ENCODE measurements around the gene AGRN.
"Not testable (repeated sequence)": the region's sequence is repeated elsewhere in the genome, so short reads cannot be mapped to it uniquely, and the experiment has no call there.

Gene AGRN

GRCh38 chr1:1030867-1031658, 11.1 kb downstream of the AGRN start:
- not testable (repeated sequence) for H3K18ac ChIP-seq (ENCODE audit: low read depth in 1 of 2, low read length in 2 of 2); H4K8ac ChIP-seq (ENCODE audit: low read length); H3K27ac ChIP-seq (ENCODE audit: low read length, poor library complexity, severe bottlenecking); H2BK15ac ChIP-seq (ENCODE audit: low read depth, poor library complexity, severe bottlenecking); H3K23ac ChIP-seq (ENCODE audit: low read length in 2 of 2); H3K4ac ChIP-seq (ENCODE audit: low read depth in 1 of 2, low read length in 2 of 2); H3K4me3 ChIP-seq (ENCODE audit: insufficient read depth in 1 of 2, low read depth in 1 of 2, low read length in 2 of 2); H2AFZ ChIP-seq (ENCODE audit: low read depth, low read length); H2BK5ac ChIP-seq (ENCODE audit: low read depth, low read length, poor library complexity, severe bottlenecking); H3K4me2 ChIP-seq (ENCODE audit: low read length, poor library complexity, severe bottlenecking); DNase-seq; H4K91ac ChIP-seq (ENCODE audit: low read length); H2BK12ac ChIP-seq (ENCODE audit: low read length in 2 of 2); H2BK120ac ChIP-seq (ENCODE audit: low read depth, low read length); H3K9me3 ChIP-seq (ENCODE audit: control insufficient read depth, low read length); H3K9ac ChIP-seq (ENCODE audit: low read length); H2AK5ac ChIP-seq (ENCODE audit: low read length, severe bottlenecking)
- Histone ChIP-seq H3K4me1 (ENCODE audit: control insufficient read depth, insufficient read depth, low read depth, low read length) (peaks cover 76% of the 10 kb centered on the region), H3K79me1 (replicated peaks; ENCODE audit: low read length, poor library complexity, severe bottlenecking) (peaks cover 22% of the 10 kb centered on the region), H3K14ac (ENCODE audit: low read length in 2 of 2) (peak overlapping the region in 1 of 2 experiments; percentile 9), H3K36me3 (ENCODE audit: control insufficient read depth in 1 of 2, insufficient read depth in 2 of 2, low read depth in 1 of 2, low read length in 2 of 2) (peaks cover 0 to 73% of the 10 kb centered on the region in 2 experiments), H3K27me3 (ENCODE audit: control insufficient read depth in 1 of 2, insufficient read depth in 1 of 2, low read length in 2 of 2) (peaks cover 0 to 47% of the 10 kb centered on the region in 2 experiments)
- WGBS: 77% methylated on average over 7 of the region's 7 CpGs

- Histone ChIP-seq H4K91ac (ENCODE audit: low read length) (no peak overlapping the region), H2BK12ac (ENCODE audit: low read length in 2 of 2) (no peak overlapping the region), H3K4me2 (ENCODE audit: low read length, poor library complexity, severe bottlenecking) (no peak overlapping the region), H3K4me1 (ENCODE audit: control insufficient read depth, insufficient read depth, low read depth, low read length) (peaks cover 70% of the 10 kb centered on the region), H2BK120ac (ENCODE audit: low read depth, low read length) (no peak overlapping the region), H2AK5ac (ENCODE audit: low read length, severe bottlenecking) (no peak overlapping the region), H3K18ac (ENCODE audit: low read depth in 1 of 2, low read length in 2 of 2) (no peak overlapping the region), H3K27ac (ENCODE audit: low read length, poor library complexity, severe bottlenecking) (no peak overlapping the region), H3K14ac (ENCODE audit: low read length in 2 of 2) (no peak overlapping the region), H3K23ac (ENCODE audit: low read length in 2 of 2) (no peak overlapping the region), H2AFZ (ENCODE audit: low read depth, low read length) (no peak overlapping the region), H2BK15ac (ENCODE audit: low read depth, poor library complexity, severe bottlenecking) (no peak overlapping the region), H2BK5ac (ENCODE audit: low read depth, low read length, poor library complexity, severe bottlenecking) (no peak overlapping the region), H3K27me3 (ENCODE audit: control insufficient read depth in 1 of 2, insufficient read depth in 1 of 2, low read length in 2 of 2) (peaks cover 0 to 48% of the 10 kb centered on the region in 2 experiments), H3K36me3 (ENCODE audit: control insufficient read depth in 1 of 2, insufficient read depth in 2 of 2, low read depth in 1 of 2, low read length in 2 of 2) (peaks cover 0 to 73% of the 10 kb centered on the region in 2 experiments), H3K4me3 (ENCODE audit: insufficient read depth in 1 of 2, low read depth in 1 of 2, low read length in 2 of 2) (no peak overlapping the region), H3K9me3 (ENCODE audit: control insufficient read depth, low read length) (no peaks in the 10 kb centered on the region), H3K4ac (ENCODE audit: low read depth in 1 of 2, low read length in 2 of 2) (no peak overlapping the region), H3K79me1 (replicated peaks; ENCODE audit: low read length, poor library complexity, severe bottlenecking) (peaks cover 18% of the 10 kb centered on the region), H3K9ac (ENCODE audit: low read length) (no peak overlapping the region), H4K8ac (ENCODE audit: low read length) (no peak overlapping the region)
- DNase-seq: no peak
- WGBS: 89% methylated on average over 10 of the region's 11 CpGs
Observed at GRCh38 chr1:1031659-1032235, 11.8 kb downstream of the AGRN start.

- WGBS: 61% methylated on average over 16 of the region's 16 CpGs
- Histone ChIP-seq H2BK5ac (ENCODE audit: low read depth, low read length, poor library complexity, severe bottlenecking) (no peak overlapping the region), H3K36me3 (ENCODE audit: control insufficient read depth in 1 of 2, insufficient read depth in 2 of 2, low read depth in 1 of 2, low read length in 2 of 2) (peaks cover 0 to 73% of the 10 kb centered on the region in 2 experiments), H3K9ac (ENCODE audit: low read length) (no peak overlapping the region), H2AK5ac (ENCODE audit: low read length, severe bottlenecking) (no peak overlapping the region), H2BK120ac (ENCODE audit: low read depth, low read length) (no peak overlapping the region), H3K4ac (ENCODE audit: low read depth in 1 of 2, low read length in 2 of 2) (no peak overlapping the region), H3K14ac (ENCODE audit: low read length in 2 of 2) (no peak overlapping the region), H3K4me1 (ENCODE audit: control insufficient read depth, insufficient read depth, low read depth, low read length) (peaks cover 66% of the 10 kb centered on the region), H4K91ac (ENCODE audit: low read length) (no peak overlapping the region), H2AFZ (ENCODE audit: low read depth, low read length) (no peak overlapping the region), H4K8ac (ENCODE audit: low read length) (peak overlapping the region; percentile 7), H2BK12ac (ENCODE audit: low read length in 2 of 2) (no peak overlapping the region), H3K4me2 (ENCODE audit: low read length, poor library complexity, severe bottlenecking) (no peak overlapping the region), H2BK15ac (ENCODE audit: low read depth, poor library complexity, severe bottlenecking) (no peak overlapping the region), H3K9me3 (ENCODE audit: control insufficient read depth, low read length) (no peaks in the 10 kb centered on the region), H3K27ac (ENCODE audit: low read length, poor library complexity, severe bottlenecking) (no peak overlapping the region), H3K23ac (ENCODE audit: low read length in 2 of 2) (no peak overlapping the region), H3K18ac (ENCODE audit: low read depth in 1 of 2, low read length in 2 of 2) (no peak overlapping the region), H3K4me3 (ENCODE audit: insufficient read depth in 1 of 2, low read depth in 1 of 2, low read length in 2 of 2) (peak overlapping the region in 1 of 2 experiments; percentile 38), H3K79me1 (replicated peaks; ENCODE audit: low read length, poor library complexity, severe bottlenecking) (peaks cover 21% of the 10 kb centered on the region), H3K27me3 (ENCODE audit: control insufficient read depth in 1 of 2, insufficient read depth in 1 of 2, low read length in 2 of 2) (peaks cover 0 to 55% of the 10 kb centered on the region in 2 experiments)
- DNase-seq: no peak
Observed at GRCh38 chr1:1032424-1032823, 12.5 kb downstream of the AGRN start.

GRCh38 chr1:1033009-1033587, 13.2 kb downstream of the AGRN start:
- peak overlapping the region; percentile 57 for H2BK15ac ChIP-seq (ENCODE audit: low read depth, poor library complexity, severe bottlenecking)
- no peak overlapping the region for H3K9ac ChIP-seq (ENCODE audit: low read length)
- peak overlapping the region; percentile 37 to 47 for H3K4me3 ChIP-seq (ENCODE audit: insufficient read depth in 1 of 2, low read depth in 1 of 2, low read length in 2 of 2)
- H3K9me3 ChIP-seq (ENCODE audit: control insufficient read depth, low read length): no peaks in the 10 kb centered on the region
- no peak overlapping the region for H2BK5ac ChIP-seq (ENCODE audit: low read depth, low read length, poor library complexity, severe bottlenecking)
- H4K91ac ChIP-seq (ENCODE audit: low read length): no peak overlapping the region
- no peak overlapping the region for H3K4ac ChIP-seq (ENCODE audit: low read depth in 1 of 2, low read length in 2 of 2)
- H2BK120ac ChIP-seq (ENCODE audit: low read depth, low read length): no peak overlapping the region
- DNase-seq: peak; percentile 84
- H2BK12ac ChIP-seq (ENCODE audit: low read length in 2 of 2): no peak overlapping the region
- WGBS: 1% methylated on average over 24 of the region's 73 CpGs
- H4K8ac ChIP-seq (ENCODE audit: low read length): no peak overlapping the region
- H3K27ac ChIP-seq (ENCODE audit: low read length, poor library complexity, severe bottlenecking): no peak overlapping the region
- H3K4me1 ChIP-seq (ENCODE audit: control insufficient read depth, insufficient read depth, low read depth, low read length): peaks cover 62% of the 10 kb centered on the region
- H2AK5ac ChIP-seq (ENCODE audit: low read length, severe bottlenecking): no peak overlapping the region
- H3K23ac ChIP-seq (ENCODE audit: low read length in 2 of 2): peak overlapping the region in 1 of 2 experiments; percentile 77
- peaks cover 22% of the 10 kb centered on the region for H3K79me1 ChIP-seq (replicated peaks; ENCODE audit: low read length, poor library complexity, severe bottlenecking)
- H3K36me3 ChIP-seq (ENCODE audit: control insufficient read depth in 1 of 2, insufficient read depth in 2 of 2, low read depth in 1 of 2, low read length in 2 of 2): peaks cover 0 to 73% of the 10 kb centered on the region in 2 experiments
- H3K18ac ChIP-seq (ENCODE audit: low read depth in 1 of 2, low read length in 2 of 2): no peak overlapping the region
- H3K4me2 ChIP-seq (ENCODE audit: low read length, poor library complexity, severe bottlenecking): peak overlapping the region; percentile 84
- H3K14ac ChIP-seq (ENCODE audit: low read length in 2 of 2): no peak overlapping the region
- no peak overlapping the region for H2AFZ ChIP-seq (ENCODE audit: low read depth, low read length)
- H3K27me3 ChIP-seq (ENCODE audit: control insufficient read depth in 1 of 2, insufficient read depth in 1 of 2, low read length in 2 of 2): peaks cover 0 to 59% of the 10 kb centered on the region in 2 experiments
